H9 (cell line): ENCODE measurements around the gene PPRC1. TPM values are rescaled to one million over a fixed set of nuclear protein-coding genes. Genes with fewer than 3 reads are reported as not detected.

Experiments
- DNase-seq: peaks from one replicate; pipeline ENCODE4 v3.0.0-alpha.2; 2017
- H2AFZ ChIP-seq: one replicate; pipeline ENCODE4 v1.6.1; 2013; ENCODE audit warnings: mild to moderate bottlenecking, low read length, control low read depth, moderate library complexity
- H2AK5ac ChIP-seq: 2 replicates; pipeline ENCODE4 v1.6.1; 2013; ENCODE audit warnings: low read length, control low read depth, mixed read lengths; ENCODE audit not compliant: insufficient read length
- H2BK120ac ChIP-seq: one replicate; pipeline ENCODE4 v1.6.1; 2013; ENCODE audit warnings: low read depth, mild to moderate bottlenecking, low read length, control low read depth, inconsistent platforms; ENCODE audit not compliant: poor library complexity, severe bottlenecking
- H2BK12ac ChIP-seq: 2 replicates; pipeline ENCODE4 v1.6.1; 2013; ENCODE audit warnings: low read length, control low read depth, mixed read lengths, low read depth; ENCODE audit not compliant: insufficient read length
- H2BK15ac ChIP-seq: 2 replicates; pipeline ENCODE4 v1.6.1; 2013; ENCODE audit warnings: low read depth, low read length, control low read depth
- H2BK20ac ChIP-seq: one replicate; pipeline ENCODE4 v1.6.1; 2013; ENCODE audit warnings: low read depth, mild to moderate bottlenecking, low read length, control low read depth, inconsistent platforms; ENCODE audit not compliant: poor library complexity, severe bottlenecking
- H2BK5ac ChIP-seq: 2 replicates; pipeline ENCODE4 v1.6.1; 2013; ENCODE audit warnings: low read length, control low read depth, mixed read lengths; ENCODE audit not compliant: insufficient read length
- H3K14ac ChIP-seq: 2 replicates; pipeline ENCODE4 v1.6.1; 2013; ENCODE audit warnings: low read length, control low read depth; ENCODE audit not compliant: insufficient read depth
- H3K18ac ChIP-seq: 2 replicates; pipeline ENCODE4 v1.6.1; 2013; ENCODE audit warnings: low read depth, mild to moderate bottlenecking, mixed read lengths, low read length, control low read depth; ENCODE audit not compliant: insufficient read length
- H3K23ac ChIP-seq: 2 replicates; pipeline ENCODE4 v1.6.1; 2013; ENCODE audit warnings: low read length, control low read depth, mixed read lengths, low read depth; ENCODE audit not compliant: insufficient read length
- H3K23me2 ChIP-seq: 2 replicates; pipeline ENCODE4 v1.6.1; 2013; ENCODE audit warnings: low read depth, mild to moderate bottlenecking, mixed read lengths, low read length, control low read depth; ENCODE audit not compliant: insufficient read length, poor library complexity, severe bottlenecking
- H3K27ac ChIP-seq: 2 replicates; pipeline ENCODE4 v1.5.1; 2013; ENCODE audit warnings: low read length, control low read depth, mixed read lengths, low read depth; ENCODE audit not compliant: insufficient read length
- H3K27me3 ChIP-seq: 2 replicates; pipeline ENCODE4 v1.6.1; 2013; ENCODE audit warnings: low read length, control low read depth, inconsistent platforms; ENCODE audit not compliant: insufficient read depth
- H3K4ac ChIP-seq: 2 replicates; pipeline ENCODE4 v1.6.1; 2013; ENCODE audit warnings: low read depth, mild to moderate bottlenecking, control low read depth, inconsistent platforms, low read length, moderate library complexity
- H3K4me1 ChIP-seq: 2 replicates; pipeline ENCODE4 v1.6.1; 2013; ENCODE audit warnings: low read length, control low read depth, inconsistent platforms; ENCODE audit not compliant: insufficient read depth
- H3K4me2 ChIP-seq: 2 replicates; pipeline ENCODE4 v1.6.1; 2013; ENCODE audit warnings: low read length, control low read depth, mixed read lengths; ENCODE audit not compliant: insufficient read length, insufficient read depth
- H3K56ac ChIP-seq: 2 replicates; pipeline ENCODE4 v1.6.1; 2013; ENCODE audit warnings: low read depth, mild to moderate bottlenecking, mixed read lengths, low read length, control low read depth; ENCODE audit not compliant: insufficient read length
- H3K79me1 ChIP-seq: 2 replicates; pipeline ENCODE4 v1.6.1; 2013; ENCODE audit warnings: low read depth, mild to moderate bottlenecking, moderate library complexity, low read length, control low read depth, inconsistent platforms; ENCODE audit not compliant: insufficient read depth, poor library complexity, severe bottlenecking
- H3K79me2 ChIP-seq: 2 replicates; pipeline ENCODE4 v1.6.1; 2013; ENCODE audit warnings: low read length, control low read depth, inconsistent platforms; ENCODE audit not compliant: insufficient read depth
- H3K9ac ChIP-seq: 2 replicates; pipeline ENCODE4 v1.6.1; 2013; ENCODE audit warnings: low read length, control low read depth, mixed read lengths; ENCODE audit not compliant: insufficient read length; ENCODE audit errors: extremely low read depth
- H3K9me3 ChIP-seq: one replicate; pipeline ENCODE4 v1.6.1; 2013; ENCODE audit warnings: low read depth, low read length, inconsistent platforms; ENCODE audit not compliant: control insufficient read depth
- H3T11ph ChIP-seq: one replicate; pipeline ENCODE4 v1.6.1; 2013; ENCODE audit warnings: mild to moderate bottlenecking, low read length, control low read depth, inconsistent platforms
- H4K20me1 ChIP-seq: one replicate; pipeline ENCODE4 v1.6.1; 2013; ENCODE audit not compliant: control insufficient read depth, insufficient read length, insufficient read depth
- H4K5ac ChIP-seq: 2 replicates; pipeline ENCODE4 v1.6.1; 2013; ENCODE audit warnings: low read depth, mild to moderate bottlenecking, mixed read lengths, low read length, control low read depth; ENCODE audit not compliant: insufficient read length
- H4K8ac ChIP-seq: replicated peaks from 2 replicates; pipeline ENCODE4 v1.6.1; 2013; ENCODE audit warnings: low read length, control low read depth, mixed read lengths, low read depth; ENCODE audit not compliant: insufficient read length
- H4K91ac ChIP-seq: 2 replicates; pipeline ENCODE4 v1.6.1; 2013; ENCODE audit warnings: low read depth, mild to moderate bottlenecking, moderate library complexity, mixed read lengths, low read length, control low read depth; ENCODE audit not compliant: insufficient read length
- H3K27ac Mint-ChIP-seq, 3 experiments: 2 replicates in 2 of 3; 3 replicates in 1 of 3; pipeline ENCODE4 v1.8.0; 2020 to 2021; ENCODE audit warnings: mixed read lengths in 3 of 3, mild to moderate bottlenecking in 1 of 3, moderate library complexity in 1 of 3
- H3K27me3 Mint-ChIP-seq: 2 replicates; pipeline ENCODE4 v1.8.0; 2021; ENCODE audit warnings: low read depth, mild to moderate bottlenecking, moderate library complexity, mixed read lengths
- H3K36me3 Mint-ChIP-seq, 3 experiments: 2 replicates in 2 of 3; 3 replicates in 1 of 3; pipeline ENCODE4 v1.8.0; 2020 to 2021; ENCODE audit warnings: low read depth in 3 of 3, mixed read lengths in 3 of 3; ENCODE audit not compliant: insufficient read depth in 1 of 3
- H3K4me1 Mint-ChIP-seq, 2 experiments: 2 replicates each; pipeline ENCODE4 v1.8.0; 2020; ENCODE audit warnings: mixed read lengths in 2 of 2
- H3K4me3 Mint-ChIP-seq, 2 experiments: 2 replicates in 1 of 2; 3 replicates in 1 of 2; pipeline ENCODE4 v1.8.0; 2020 to 2021; ENCODE audit warnings: mild to moderate bottlenecking in 2 of 2, mixed read lengths in 2 of 2, moderate library complexity in 1 of 2
- H3K9me3 Mint-ChIP-seq, 2 experiments: 2 replicates in 1 of 2; 3 replicates in 1 of 2; pipeline ENCODE4 v1.8.0; 2020; ENCODE audit warnings: mild to moderate bottlenecking in 2 of 2, mixed read lengths in 2 of 2, moderate library complexity in 1 of 2
- WGBS: extraction: QIAGEN DNeasy Blood & Tissue Kit; methylation state at CpG from one replicate; pipeline ENCODE4 v1.1.7; 2013; ENCODE audit warnings: missing lambda C conversion rate, low lambda C conversion rate, mixed read lengths; ENCODE audit not compliant: insufficient read length; ENCODE audit errors: extremely low coverage; 5-methylcytosine and 5-hydroxymethylcytosine counted together
- total RNA-seq: library from RNA; stranded (reverse); gene quantifications from 2 replicates; pipeline ENCODE4 v1.2.1, GENCODE V29; 2021
- TF ChIP-seq, protein P1 (sequence below): fragments of 200-600 bp; sonication (generic); conservative IDR thresholded peaks from 3 replicates; pipeline ENCODE4 v1.8.0; 2021; ENCODE audit warnings: antibody characterized with exemption, mild to moderate bottlenecking

The PPRC1 gene
- total RNA-seq, 1 experiment from 2014 or later = 121 TPM

DNA sequence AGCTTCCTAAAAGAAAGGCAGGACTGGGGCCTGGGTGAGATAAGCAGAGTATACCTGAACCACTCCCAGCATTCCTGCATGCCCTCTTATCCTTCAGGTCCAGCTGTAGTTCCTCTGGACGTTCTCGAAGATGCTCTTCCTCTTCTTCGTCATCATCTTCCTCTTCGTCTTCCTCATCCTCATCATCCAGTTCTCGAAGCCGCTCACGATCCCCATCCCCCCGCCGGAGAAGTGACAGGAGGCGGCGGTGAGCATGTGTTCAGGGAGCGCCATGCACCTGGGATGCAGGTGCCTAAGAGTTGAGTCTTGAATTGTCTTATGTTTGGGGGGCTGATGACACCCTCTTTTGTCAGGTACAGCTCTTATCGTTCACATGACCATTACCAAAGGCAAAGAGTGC, 15.4 kb downstream of the PPRC1 start:
- H3K4ac ChIP-seq = no peak overlapping the region
- no peak overlapping the region for H3K4me2 ChIP-seq
- no peaks in the 10 kb centered on the region for H4K20me1 ChIP-seq
- no peak overlapping the region for H2AK5ac ChIP-seq
- H3K27ac ChIP-seq = no peak overlapping the region
- H3K79me1 ChIP-seq = no peaks in the 10 kb centered on the region
- Mint-ChIP-seq H3K4me3 (no peak overlapping the region), H3K4me1 (peaks cover 14 to 17% of the 10 kb centered on the region in 2 experiments), H3K27me3 (no peaks in the 10 kb centered on the region), H3K27ac (no peak overlapping the region; a peak in 2 of 7 replicates), H3K36me3 (peaks cover 61 to 89% (median 76%) of the 10 kb centered on the region in 3 experiments), H3K9me3 (no peaks in the 10 kb centered on the region)
- H2BK5ac ChIP-seq = no peak overlapping the region
- H2BK12ac ChIP-seq = no peak overlapping the region
- H3K79me2 ChIP-seq = peaks cover 8% of the 10 kb centered on the region
- H3K4me1 ChIP-seq = peaks cover 2% of the 10 kb centered on the region; the same call in 1 of the 2 replicates
- no peak overlapping the region for H4K5ac ChIP-seq
- no peak overlapping the region for H4K8ac ChIP-seq
- H3K23ac ChIP-seq = no peak overlapping the region
- H3K56ac ChIP-seq = no peak overlapping the region
- H3K14ac ChIP-seq = no peak overlapping the region
- DNase-seq = no peak
- H2BK15ac ChIP-seq = no peak overlapping the region
- H3T11ph ChIP-seq = no peak overlapping the region
- peaks cover 5% of the 10 kb centered on the region for H3K23me2 ChIP-seq
- no peak overlapping the region for H4K91ac ChIP-seq
- H2BK20ac ChIP-seq = no peak overlapping the region
- no peak overlapping the region for H2AFZ ChIP-seq
- TF ChIP-seq, protein P1, sequence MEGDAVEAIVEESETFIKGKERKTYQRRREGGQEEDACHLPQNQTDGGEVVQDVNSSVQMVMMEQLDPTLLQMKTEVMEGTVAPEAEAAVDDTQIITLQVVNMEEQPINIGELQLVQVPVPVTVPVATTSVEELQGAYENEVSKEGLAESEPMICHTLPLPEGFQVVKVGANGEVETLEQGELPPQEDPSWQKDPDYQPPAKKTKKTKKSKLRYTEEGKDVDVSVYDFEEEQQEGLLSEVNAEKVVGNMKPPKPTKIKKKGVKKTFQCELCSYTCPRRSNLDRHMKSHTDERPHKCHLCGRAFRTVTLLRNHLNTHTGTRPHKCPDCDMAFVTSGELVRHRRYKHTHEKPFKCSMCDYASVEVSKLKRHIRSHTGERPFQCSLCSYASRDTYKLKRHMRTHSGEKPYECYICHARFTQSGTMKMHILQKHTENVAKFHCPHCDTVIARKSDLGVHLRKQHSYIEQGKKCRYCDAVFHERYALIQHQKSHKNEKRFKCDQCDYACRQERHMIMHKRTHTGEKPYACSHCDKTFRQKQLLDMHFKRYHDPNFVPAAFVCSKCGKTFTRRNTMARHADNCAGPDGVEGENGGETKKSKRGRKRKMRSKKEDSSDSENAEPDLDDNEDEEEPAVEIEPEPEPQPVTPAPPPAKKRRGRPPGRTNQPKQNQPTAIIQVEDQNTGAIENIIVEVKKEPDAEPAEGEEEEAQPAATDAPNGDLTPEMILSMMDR = no peak
- H2BK120ac ChIP-seq = no peak overlapping the region
- no peaks in the 10 kb centered on the region for H3K27me3 ChIP-seq
- H3K9me3 ChIP-seq = no peaks in the 10 kb centered on the region
- no peak overlapping the region for H3K9ac ChIP-seq
- H3K18ac ChIP-seq = no peak overlapping the region
- WGBS = no CpG with 5 or more reads among the region's 13 CpGs
